Measurements from ENCODE around the gene PCDHB8.
"Not testable (repeated sequence)": the region's sequence is repeated elsewhere in the genome, so short reads cannot be mapped to it uniquely, and the experiment has no call there.

DNA sequence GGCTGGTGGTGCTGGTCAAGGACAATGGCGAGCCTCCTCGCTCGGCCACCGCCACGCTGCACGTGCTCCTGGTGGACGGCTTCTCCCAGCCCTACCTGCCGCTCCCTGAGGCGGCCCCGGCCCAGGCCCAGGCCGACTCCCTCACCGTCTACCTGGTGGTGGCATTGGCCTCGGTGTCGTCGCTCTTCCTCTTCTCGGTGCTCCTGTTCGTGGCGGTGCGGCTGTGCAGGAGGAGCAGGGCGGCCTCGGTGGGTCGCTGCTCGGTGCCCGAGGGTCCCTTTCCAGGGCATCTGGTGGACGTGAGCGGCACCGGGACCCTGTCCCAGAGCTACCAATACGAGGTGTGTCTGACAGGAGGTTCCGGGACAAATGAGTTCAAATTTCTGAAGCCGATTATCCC, 47.8 kb downstream of the PCDHB8 start:
- TF ChIP-seq CTCF (IDR thresholded peaks at IDR 0.05 in 4 of 5, conservative IDR thresholded peaks at IDR 0.05 in 1 of 5); POLR2A (IDR thresholded peaks at IDR 0.05): not testable (repeated sequence)

Data from gastrocnemius medialis (tissue), 4 donors.